Astrocyte (in vitro differentiated cells and primary cell): ENCODE measurements around the gene MAP2K7. TPM values are rescaled to one million over a fixed set of nuclear protein-coding genes. Genes with fewer than 3 reads are reported as not detected.
A peak's percentile ranks its signal among the peaks of the same experiment; 100 is the strongest.

Source experiments
- DNase-seq: peaks from one replicate; pipeline ENCODE4 v3.0.0-alpha.2; 2010; ENCODE audit warnings: low read depth
- FAIRE-seq: peaks from 2 replicates; lab custom pipeline; 2011; peaks lifted over from hg19 to GRCh38; lab: Jason Lieb, UNC
- H2AFZ ChIP-seq: 2 replicates; pipeline ENCODE4 v1.6.0; 2012; ENCODE audit warnings: low read depth, low read length, inconsistent platforms
- H3K27ac ChIP-seq: 2 replicates; pipeline ENCODE4 v1.5.1; 2011; ENCODE audit warnings: low read depth, low read length, inconsistent platforms
- H3K27me3 ChIP-seq: 2 replicates; pipeline ENCODE4 v1.6.0; 2011; ENCODE audit warnings: low read length, inconsistent platforms; ENCODE audit not compliant: insufficient read depth
- H3K36me3 ChIP-seq: 2 replicates; pipeline ENCODE4 v1.5.1; 2011; ENCODE audit warnings: low read length, inconsistent platforms; ENCODE audit not compliant: insufficient read depth
- H3K4me1 ChIP-seq: 2 replicates; pipeline ENCODE4 v1.5.1; 2011; ENCODE audit warnings: low read length, inconsistent platforms; ENCODE audit not compliant: insufficient read depth
- H3K4me2 ChIP-seq: 2 replicates; pipeline ENCODE4 v1.6.0; 2012; ENCODE audit warnings: low read length, inconsistent platforms
- H3K4me3 ChIP-seq: 2 replicates; pipeline ENCODE4 v1.5.1; 2011; ENCODE audit warnings: low read depth, mild to moderate bottlenecking, low read length, inconsistent platforms; ENCODE audit not compliant: insufficient read depth
- H3K79me2 ChIP-seq: 2 replicates; pipeline ENCODE4 v1.6.0; 2012; ENCODE audit warnings: mild to moderate bottlenecking, low read length, inconsistent platforms; ENCODE audit not compliant: insufficient read depth
- H3K9ac ChIP-seq: 2 replicates; pipeline ENCODE4 v1.6.0; 2012; ENCODE audit warnings: mild to moderate bottlenecking, low read length, inconsistent platforms
- H3K9me3 ChIP-seq: 2 replicates; pipeline ENCODE4 v1.5.1; 2012; ENCODE audit warnings: low read depth, mild to moderate bottlenecking, low read length, inconsistent platforms; ENCODE audit not compliant: insufficient read depth
- H4K20me1 ChIP-seq: 2 replicates; pipeline ENCODE4 v1.6.0; 2012; ENCODE audit warnings: low read length, inconsistent platforms; ENCODE audit not compliant: insufficient read depth
- H3K27ac Mint-ChIP-seq: one replicate; pipeline ENCODE4 v1.8.0; 2021; ENCODE audit warnings: mild to moderate bottlenecking, mixed read lengths; ENCODE audit not compliant: unreplicated experiment
- H3K27me3 Mint-ChIP-seq: one replicate; pipeline ENCODE4 v1.8.0; 2021; ENCODE audit warnings: low read depth, mixed read lengths; ENCODE audit not compliant: unreplicated experiment
- H3K36me3 Mint-ChIP-seq: one replicate; pipeline ENCODE4 v1.8.0; 2021; ENCODE audit warnings: low read depth, mixed read lengths; ENCODE audit not compliant: unreplicated experiment
- H3K4me1 Mint-ChIP-seq: one replicate; pipeline ENCODE4 v1.8.0; 2021; ENCODE audit warnings: low read depth, mixed read lengths; ENCODE audit not compliant: unreplicated experiment
- H3K4me3 Mint-ChIP-seq: one replicate; pipeline ENCODE4 v1.8.0; 2021; ENCODE audit warnings: mild to moderate bottlenecking, moderate library complexity, mixed read lengths; ENCODE audit not compliant: unreplicated experiment
- H3K9me3 Mint-ChIP-seq: one replicate; pipeline ENCODE4 v1.8.0; 2021; ENCODE audit warnings: mild to moderate bottlenecking, mixed read lengths; ENCODE audit not compliant: unreplicated experiment
- EZH2 ChIP-seq: IDR thresholded peaks from 2 replicates; pipeline ENCODE4 v1.6.1; 2012; ENCODE audit warnings: mild to moderate bottlenecking, low read length, inconsistent platforms; ENCODE audit not compliant: insufficient read depth
- total RNA-seq: library from RNA; stranded (reverse); gene quantifications from 2 replicates; pipeline ENCODE4 v1.2.1, GENCODE V29; 2021
- TF ChIP-seq, protein P1 (sequence below): IDR thresholded peaks from 2 replicates; pipeline ENCODE4 v1.5.1; 2011; ENCODE audit warnings: low read depth, mild to moderate bottlenecking, inconsistent platforms, low read length, moderate library complexity; ENCODE audit not compliant: insufficient read depth

The MAP2K7 gene
- total RNA-seq, 1 donor from 2014 or later: 22.9 TPM

DNA sequence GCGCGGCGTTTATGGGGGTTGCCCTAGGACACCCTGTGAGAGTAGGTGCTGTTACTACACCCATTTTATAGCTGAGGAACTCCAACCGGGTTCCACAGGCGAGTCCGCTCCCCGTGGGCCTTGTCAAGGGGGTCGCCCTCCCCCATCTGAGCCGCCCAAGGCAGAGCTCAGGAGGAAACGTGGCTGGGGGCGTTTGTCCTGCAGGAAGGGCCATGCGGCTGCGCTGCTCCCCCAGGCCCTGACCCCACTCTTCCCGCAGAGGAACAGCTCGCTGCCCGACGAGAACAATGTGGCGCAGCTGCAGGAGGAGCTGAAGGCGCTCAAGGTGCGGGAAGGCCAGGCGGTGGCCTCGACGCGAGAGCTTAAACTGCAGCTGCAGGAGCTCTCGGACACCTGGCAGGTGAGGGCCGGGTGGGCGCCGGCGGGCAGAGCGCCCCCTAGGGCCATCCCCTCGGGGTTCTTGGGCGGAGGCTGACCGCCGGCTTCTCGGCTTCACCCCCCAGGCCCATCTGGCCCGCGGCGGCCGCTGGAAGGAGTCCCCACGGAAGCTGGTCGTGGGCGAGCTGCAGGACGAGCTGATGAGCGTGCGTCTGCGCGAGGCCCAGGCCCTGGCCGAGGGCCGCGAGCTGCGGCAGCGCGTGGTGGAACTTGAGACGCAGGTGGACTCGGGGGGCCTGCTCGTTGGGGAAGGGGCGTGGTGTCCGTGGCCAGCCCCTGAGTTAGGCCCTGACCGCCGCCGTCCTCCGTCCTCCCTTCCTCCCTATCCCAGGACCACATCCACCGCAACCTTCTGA, 41.9 kb upstream of the MAP2K7 start:
- TF ChIP-seq EZH2: peak; percentile 55
- TF ChIP-seq, protein P1, sequence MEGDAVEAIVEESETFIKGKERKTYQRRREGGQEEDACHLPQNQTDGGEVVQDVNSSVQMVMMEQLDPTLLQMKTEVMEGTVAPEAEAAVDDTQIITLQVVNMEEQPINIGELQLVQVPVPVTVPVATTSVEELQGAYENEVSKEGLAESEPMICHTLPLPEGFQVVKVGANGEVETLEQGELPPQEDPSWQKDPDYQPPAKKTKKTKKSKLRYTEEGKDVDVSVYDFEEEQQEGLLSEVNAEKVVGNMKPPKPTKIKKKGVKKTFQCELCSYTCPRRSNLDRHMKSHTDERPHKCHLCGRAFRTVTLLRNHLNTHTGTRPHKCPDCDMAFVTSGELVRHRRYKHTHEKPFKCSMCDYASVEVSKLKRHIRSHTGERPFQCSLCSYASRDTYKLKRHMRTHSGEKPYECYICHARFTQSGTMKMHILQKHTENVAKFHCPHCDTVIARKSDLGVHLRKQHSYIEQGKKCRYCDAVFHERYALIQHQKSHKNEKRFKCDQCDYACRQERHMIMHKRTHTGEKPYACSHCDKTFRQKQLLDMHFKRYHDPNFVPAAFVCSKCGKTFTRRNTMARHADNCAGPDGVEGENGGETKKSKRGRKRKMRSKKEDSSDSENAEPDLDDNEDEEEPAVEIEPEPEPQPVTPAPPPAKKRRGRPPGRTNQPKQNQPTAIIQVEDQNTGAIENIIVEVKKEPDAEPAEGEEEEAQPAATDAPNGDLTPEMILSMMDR: no peak
- peaks cover 2% of the 10 kb centered on the region for H3K36me3 Mint-ChIP-seq
- Histone ChIP-seq H2AFZ (peak overlapping the region; percentile 26), H3K4me1 (no peaks in the 10 kb centered on the region), H4K20me1 (peaks cover 18% of the 10 kb centered on the region), H3K4me2 (peak overlapping the region; percentile 64), H3K9ac (no peak overlapping the region), H3K79me2 (no peaks in the 10 kb centered on the region), H3K36me3 (no peaks in the 10 kb centered on the region), H3K4me3 (no peak overlapping the region), H3K9me3 (no peaks in the 10 kb centered on the region), H3K27me3 (peaks cover 4% of the 10 kb centered on the region), H3K27ac (no peak overlapping the region)
- H3K27ac Mint-ChIP-seq: no peak overlapping the region
- no peaks in the 10 kb centered on the region for H3K9me3 Mint-ChIP-seq
- H3K4me3 Mint-ChIP-seq: no peak overlapping the region
- no peak for DNase-seq
- FAIRE-seq: no peak
- peaks cover 2% of the 10 kb centered on the region for H3K4me1 Mint-ChIP-seq
- H3K27me3 Mint-ChIP-seq: peaks cover 20% of the 10 kb centered on the region

DNA sequence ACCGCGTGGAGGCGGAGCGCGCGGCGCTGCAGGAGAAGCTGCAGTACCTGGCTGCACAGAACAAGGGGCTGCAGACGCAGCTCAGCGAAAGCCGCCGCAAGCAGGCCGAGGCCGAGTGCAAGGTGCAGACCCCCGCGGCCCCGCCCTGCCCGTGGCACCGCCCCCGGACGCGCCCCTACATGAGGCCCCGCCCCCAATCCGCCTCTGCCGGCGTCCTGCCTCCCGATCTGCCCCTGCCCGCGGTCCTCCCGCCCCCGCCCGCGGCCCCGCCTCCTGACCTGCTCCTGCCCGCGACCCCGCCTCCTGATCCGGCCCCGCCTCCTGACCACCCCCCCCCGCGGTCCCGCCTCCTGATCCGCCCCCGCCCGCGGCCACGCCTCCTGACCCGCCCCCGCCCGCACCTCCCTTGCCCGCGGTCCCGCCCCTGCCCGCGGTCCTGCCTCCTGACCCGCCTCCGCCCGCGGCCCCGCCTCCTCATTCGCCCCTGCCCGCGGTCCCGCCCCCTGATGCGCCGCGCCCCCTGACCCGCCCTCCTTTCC, 41.2 kb upstream of the MAP2K7 start:
- peak overlapping the region; percentile 64 for H3K4me2 ChIP-seq
- H3K9me3 Mint-ChIP-seq: no peaks in the 10 kb centered on the region
- no peak overlapping the region for H3K27ac Mint-ChIP-seq
- peaks cover 18% of the 10 kb centered on the region for H4K20me1 ChIP-seq
- H3K27me3 Mint-ChIP-seq: peaks cover 23% of the 10 kb centered on the region
- H3K27ac ChIP-seq: no peak overlapping the region
- no peaks in the 10 kb centered on the region for H3K4me1 ChIP-seq
- H3K9me3 ChIP-seq: no peaks in the 10 kb centered on the region
- peaks cover 2% of the 10 kb centered on the region for H3K36me3 Mint-ChIP-seq
- no peak for DNase-seq
- no peak for FAIRE-seq
- no peak overlapping the region for H3K9ac ChIP-seq
- H3K79me2 ChIP-seq: no peaks in the 10 kb centered on the region
- no peak for TF ChIP-seq EZH2
- TF ChIP-seq, protein P1: no peak
- peaks cover 2% of the 10 kb centered on the region for H3K4me1 Mint-ChIP-seq
- no peaks in the 10 kb centered on the region for H3K36me3 ChIP-seq
- H3K27me3 ChIP-seq: peaks cover 10% of the 10 kb centered on the region
- H3K4me3 ChIP-seq: no peak overlapping the region
- H3K4me3 Mint-ChIP-seq: no peak overlapping the region
- peak overlapping the region; percentile 26 for H2AFZ ChIP-seq
